ENCODE measurements around the gene SLC6A9. TPM values are rescaled to one million over a fixed set of nuclear protein-coding genes. Genes with fewer than 3 reads are reported as not detected.

Gene SLC6A9
- total RNA-seq, 1 experiment from 2014 or later: 30.1 TPM

DNA sequence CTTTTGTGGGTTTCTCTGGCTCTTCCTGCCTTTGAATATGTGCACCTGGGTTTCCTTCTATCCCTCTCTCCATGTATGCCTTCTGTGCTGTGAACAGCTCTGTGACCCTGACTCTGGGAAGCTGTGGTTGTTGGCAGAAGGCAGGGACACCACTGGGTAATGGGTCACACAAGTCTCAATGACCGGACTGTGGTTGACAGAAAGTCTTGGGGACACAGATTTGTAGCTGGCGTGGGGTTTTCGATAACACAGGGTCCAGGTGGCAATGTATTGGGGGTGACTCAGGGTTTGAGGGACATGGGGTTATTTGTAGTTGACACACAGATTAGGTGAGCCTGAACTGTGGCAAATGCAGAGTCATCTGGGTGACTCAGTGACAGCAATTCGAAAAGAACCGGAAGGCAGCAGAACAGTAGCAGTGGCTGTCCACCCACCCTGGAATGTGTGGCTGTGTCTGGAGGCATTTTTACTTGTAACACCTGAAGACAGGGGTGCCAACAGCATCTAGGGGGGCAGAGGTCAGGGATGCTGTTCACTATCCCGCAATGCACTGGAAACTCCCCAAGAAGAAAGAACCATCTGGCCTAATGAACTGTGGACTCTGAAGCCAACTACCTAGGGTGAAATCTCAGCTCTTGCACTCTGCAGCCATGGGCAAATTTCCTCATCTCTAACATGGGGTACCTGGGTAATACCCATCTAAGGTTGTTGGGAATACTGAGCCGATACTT, 13.0 kb upstream of the SLC6A9 start:
- H2AK5ac ChIP-seq (ENCODE audit: insufficient read length, low read length): no peak overlapping the region
- H2BK5ac ChIP-seq (ENCODE audit: insufficient read length, low read length): no peak overlapping the region
- no peak overlapping the region for H2BK120ac ChIP-seq (ENCODE audit: low read depth, low read length, poor library complexity, severe bottlenecking)
- no peaks in the 10 kb centered on the region; the same call in 1 of the 2 replicates for H3K27me3 ChIP-seq (ENCODE audit: insufficient read depth, low read length)
- H4K8ac ChIP-seq (replicated peaks; ENCODE audit: insufficient read length, low read depth, low read length): no peak overlapping the region
- H3K4ac ChIP-seq (ENCODE audit: low read depth, low read length): no peak overlapping the region
- Mint-ChIP-seq H3K27me3 (ENCODE audit: low read depth) (peaks cover 31% of the 10 kb centered on the region), H3K4me3 (no peak overlapping the region), H3K27ac (no peak overlapping the region), H3K36me3 (ENCODE audit: insufficient read depth in 1 of 3, low read depth in 3 of 3) (no peaks in the 10 kb centered on the region), H3K9me3 (no peaks in the 10 kb centered on the region), H3K4me1 (peaks cover 9 to 14% of the 10 kb centered on the region in 2 experiments)
- WGBS (ENCODE audit: extremely low coverage, insufficient read length, low lambda C conversion rate): no CpG with 5 or more reads among the region's 7 CpGs
- no peak overlapping the region for H2AFZ ChIP-seq (ENCODE audit: low read length)
- H4K91ac ChIP-seq (ENCODE audit: insufficient read length, low read depth, low read length): no peak overlapping the region
- H3K9me3 ChIP-seq (ENCODE audit: control insufficient read depth, low read depth, low read length): no peaks in the 10 kb centered on the region
- no peak overlapping the region for H3T11ph ChIP-seq (ENCODE audit: low read length)
- H3K4me1 ChIP-seq (ENCODE audit: insufficient read depth, low read length): no peaks in the 10 kb centered on the region
- no peak overlapping the region for H3K56ac ChIP-seq (ENCODE audit: insufficient read length, low read depth, low read length)
- H2BK12ac ChIP-seq (ENCODE audit: insufficient read length, low read depth, low read length): no peak overlapping the region
- no peak overlapping the region for H3K27ac ChIP-seq (ENCODE audit: insufficient read length, low read depth, low read length)
- TF ChIP-seq, protein P1, sequence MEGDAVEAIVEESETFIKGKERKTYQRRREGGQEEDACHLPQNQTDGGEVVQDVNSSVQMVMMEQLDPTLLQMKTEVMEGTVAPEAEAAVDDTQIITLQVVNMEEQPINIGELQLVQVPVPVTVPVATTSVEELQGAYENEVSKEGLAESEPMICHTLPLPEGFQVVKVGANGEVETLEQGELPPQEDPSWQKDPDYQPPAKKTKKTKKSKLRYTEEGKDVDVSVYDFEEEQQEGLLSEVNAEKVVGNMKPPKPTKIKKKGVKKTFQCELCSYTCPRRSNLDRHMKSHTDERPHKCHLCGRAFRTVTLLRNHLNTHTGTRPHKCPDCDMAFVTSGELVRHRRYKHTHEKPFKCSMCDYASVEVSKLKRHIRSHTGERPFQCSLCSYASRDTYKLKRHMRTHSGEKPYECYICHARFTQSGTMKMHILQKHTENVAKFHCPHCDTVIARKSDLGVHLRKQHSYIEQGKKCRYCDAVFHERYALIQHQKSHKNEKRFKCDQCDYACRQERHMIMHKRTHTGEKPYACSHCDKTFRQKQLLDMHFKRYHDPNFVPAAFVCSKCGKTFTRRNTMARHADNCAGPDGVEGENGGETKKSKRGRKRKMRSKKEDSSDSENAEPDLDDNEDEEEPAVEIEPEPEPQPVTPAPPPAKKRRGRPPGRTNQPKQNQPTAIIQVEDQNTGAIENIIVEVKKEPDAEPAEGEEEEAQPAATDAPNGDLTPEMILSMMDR (conservative IDR thresholded peaks at IDR 0.05): no peak
- H3K18ac ChIP-seq (ENCODE audit: insufficient read length, low read depth, low read length): no peak overlapping the region
- no peaks in the 10 kb centered on the region for H4K20me1 ChIP-seq (ENCODE audit: control insufficient read depth, insufficient read depth, insufficient read length)
- DNase-seq: no peak
- H2BK20ac ChIP-seq (ENCODE audit: low read depth, low read length, poor library complexity, severe bottlenecking): no peak overlapping the region
- H3K79me1 ChIP-seq (ENCODE audit: insufficient read depth, low read depth, low read length, poor library complexity, severe bottlenecking): no peaks in the 10 kb centered on the region
- H3K9ac ChIP-seq (ENCODE audit: extremely low read depth, insufficient read length, low read length): no peak overlapping the region
- no peaks in the 10 kb centered on the region for H3K23me2 ChIP-seq (ENCODE audit: insufficient read length, low read depth, low read length, poor library complexity, severe bottlenecking)
- H3K4me2 ChIP-seq (ENCODE audit: insufficient read depth, insufficient read length, low read length): no peak overlapping the region
- no peak overlapping the region for H2BK15ac ChIP-seq (ENCODE audit: low read depth, low read length)
- H4K5ac ChIP-seq (ENCODE audit: insufficient read length, low read depth, low read length): no peak overlapping the region
- H3K14ac ChIP-seq (ENCODE audit: insufficient read depth, low read length): no peak overlapping the region
- H3K23ac ChIP-seq (ENCODE audit: insufficient read length, low read depth, low read length): no peak overlapping the region
- H3K79me2 ChIP-seq (ENCODE audit: insufficient read depth, low read length): no peaks in the 10 kb centered on the region

All from H9 (cell line).